IMR-90 (cell line): ENCODE measurements around the gene DACH1. TPM values are rescaled to one million over a fixed set of nuclear protein-coding genes. Genes with fewer than 3 reads are reported as not detected.
A peak's percentile ranks its signal among the peaks of the same experiment; 100 is the strongest.

ENCODE experiments used
- ATAC-seq: fragments of 200-7000 bp; cut with Tn5 transposase; 2 replicates; pipeline ENCODE4 v1.9.1; 2020; ENCODE audit warnings: low read depth, mild to moderate bottlenecking, moderate library complexity
- BruUV-seq: library from RNA; stranded (reverse); fragments of 400-500 nt; replicated peaks from 2 replicates; lab custom pipeline; 2021; lab: Mats Ljungman, UMichigan
- CTCF ChIA-PET: fragments of 300-600 bp; formaldehyde crosslinking; extraction: SDS; loops from one replicate; lab custom pipeline; 2021; ENCODE audit warnings: antibody characterized with exemption; lab: Yijun Ruan, JAX
- POLR2A ChIA-PET: fragments of 300-600 bp; sonication (Branson Sonifier 250); formaldehyde crosslinking; loops from one replicate; lab custom pipeline; 2022; ENCODE audit warnings: antibody characterized with exemption; ENCODE audit not compliant: unreplicated experiment; lab: Charles Lee
- DNase-seq: peaks from one replicate; pipeline ENCODE4 v3.0.0; 2013
- H2AFZ ChIP-seq: replicated peaks from 2 replicates; pipeline ENCODE3; 2013; ENCODE audit warnings: low read length, mild to moderate bottlenecking; ENCODE audit not compliant: poor library complexity
- H2AK5ac ChIP-seq: 2 replicates; pipeline ENCODE4 v1.6.1; 2013; ENCODE audit warnings: low read depth, low read length, inconsistent platforms
- H2AK9ac ChIP-seq: replicated peaks from 2 replicates; pipeline ENCODE3; 2013; ENCODE audit warnings: mild to moderate bottlenecking, low read depth, low read length, moderate library complexity; ENCODE audit not compliant: poor library complexity
- H2BK120ac ChIP-seq: 2 replicates; pipeline ENCODE4 v1.6.1; 2013; ENCODE audit warnings: low read depth, low read length, inconsistent platforms
- H2BK15ac ChIP-seq: 3 replicates; pipeline ENCODE4 v1.6.1; 2013; ENCODE audit warnings: low read depth, low read length, inconsistent platforms
- H2BK20ac ChIP-seq: 2 replicates; pipeline ENCODE4 v1.6.1; 2013; ENCODE audit warnings: low read depth, mild to moderate bottlenecking, inconsistent platforms, low read length, moderate library complexity
- H2BK5ac ChIP-seq: 2 replicates; pipeline ENCODE4 v1.6.1; 2013; ENCODE audit warnings: mild to moderate bottlenecking, low read depth, low read length, inconsistent platforms; ENCODE audit not compliant: poor library complexity, severe bottlenecking
- H3K14ac ChIP-seq: replicated peaks from 2 replicates; pipeline ENCODE4 v1.6.1; 2013; ENCODE audit warnings: low read depth, low read length, inconsistent platforms
- H3K18ac ChIP-seq: 2 replicates; pipeline ENCODE4 v1.6.1; 2013; ENCODE audit warnings: low read depth, low read length, control low read depth
- H3K23ac ChIP-seq: 2 replicates; pipeline ENCODE4 v1.6.1; 2013; ENCODE audit warnings: low read depth, low read length, inconsistent platforms
- H3K27ac ChIP-seq: 2 replicates; pipeline ENCODE4 v1.5.1; 2013; ENCODE audit warnings: mild to moderate bottlenecking, control low read depth, low read length; ENCODE audit not compliant: insufficient read depth
- H3K27me3 ChIP-seq: 2 replicates; pipeline ENCODE4 v1.6.1; 2013; ENCODE audit warnings: low read length; ENCODE audit not compliant: control insufficient read depth, insufficient read depth
- H3K36me3 ChIP-seq: 2 replicates; pipeline ENCODE4 v1.6.1; 2013; ENCODE audit warnings: low read length, mixed read lengths; ENCODE audit not compliant: control insufficient read depth, insufficient read depth
- H3K4ac ChIP-seq: 2 replicates; pipeline ENCODE4 v1.6.1; 2013; ENCODE audit warnings: low read depth, low read length, inconsistent platforms
- H3K4me1 ChIP-seq: 2 replicates; pipeline ENCODE4 v1.6.1; 2013; ENCODE audit warnings: low read length, mixed read lengths; ENCODE audit not compliant: control insufficient read depth, insufficient read depth
- H3K4me2 ChIP-seq: 2 replicates; pipeline ENCODE4 v1.6.1; 2013; ENCODE audit warnings: low read depth, mild to moderate bottlenecking, control low read depth, low read length, moderate library complexity
- H3K4me3 ChIP-seq: 2 replicates; pipeline ENCODE4 v1.5.1; 2013; ENCODE audit warnings: low read depth, mild to moderate bottlenecking, control low read depth, low read length, moderate library complexity; ENCODE audit not compliant: insufficient read depth
- H3K56ac ChIP-seq: 2 replicates; pipeline ENCODE4 v1.6.1; 2013; ENCODE audit warnings: low read length, inconsistent platforms; ENCODE audit not compliant: insufficient read depth; ENCODE audit errors: extremely low read depth
- H3K79me1 ChIP-seq, 2 experiments: 2 replicates each; pipeline ENCODE4 v1.6.1; 2013; ENCODE audit warnings: low read length in 2 of 2, inconsistent platforms in 1 of 2, low read depth in 1 of 2
- H3K9ac ChIP-seq: 2 replicates; pipeline ENCODE4 v1.6.1; 2013; ENCODE audit warnings: low read depth, low read length, control low read depth
- H3K9me1 ChIP-seq: 2 replicates; pipeline ENCODE4 v1.6.1; 2013; ENCODE audit warnings: low read length, inconsistent platforms; ENCODE audit not compliant: insufficient read depth
- H3K9me3 ChIP-seq: 2 replicates; pipeline ENCODE4 v1.6.1; 2013; ENCODE audit warnings: low read length; ENCODE audit not compliant: control insufficient read depth, insufficient read depth
- H4K20me1 ChIP-seq: 2 replicates; pipeline ENCODE4 v1.6.1; 2013; ENCODE audit warnings: low read length, inconsistent platforms; ENCODE audit not compliant: insufficient read depth
- H4K5ac ChIP-seq: 2 replicates; pipeline ENCODE4 v1.6.1; 2013; ENCODE audit warnings: mild to moderate bottlenecking, low read depth, low read length, control low read depth
- H4K8ac ChIP-seq, 2 experiments: 2 replicates each; pipeline ENCODE4 v1.6.1; 2013; ENCODE audit warnings: low read depth in 2 of 2, low read length in 2 of 2, control low read depth in 1 of 2, inconsistent platforms in 1 of 2
- H4K91ac ChIP-seq: 2 replicates; pipeline ENCODE4 v1.6.1; 2013; ENCODE audit warnings: low read depth, low read length, inconsistent platforms; ENCODE audit not compliant: insufficient read depth
- BHLHE40 ChIP-seq: fragments of 150-350 bp; IDR thresholded peaks from 2 replicates; pipeline ENCODE4 v1.6.1; 2016; ENCODE audit warnings: mild to moderate bottlenecking, low read depth, low read length
- CEBPB ChIP-seq: IDR thresholded peaks from 2 replicates; pipeline ENCODE4 v1.6.1; 2012; ENCODE audit warnings: low read depth, low read length, improper control_type of control experiment
- CTCF ChIP-seq: conservative IDR thresholded peaks from 2 replicates; pipeline ENCODE4 v1.5.1; 2012; ENCODE audit warnings: mild to moderate bottlenecking, low read depth, low read length, improper control_type of control experiment
- FOS ChIP-seq: fragments of 150-350 bp; IDR thresholded peaks from 2 replicates; pipeline ENCODE4 v1.6.1; 2016; ENCODE audit warnings: low read depth, low read length
- MAFK ChIP-seq: IDR thresholded peaks from 2 replicates; pipeline ENCODE4 v1.6.1; 2012; ENCODE audit warnings: low read depth, low read length, improper control_type of control experiment
- NFE2L2 ChIP-seq: fragments of 150-350 bp; IDR thresholded peaks from 2 replicates; pipeline ENCODE4 v1.6.1; 2016; ENCODE audit warnings: low read depth, mild to moderate bottlenecking, low read length
- POLR2A ChIP-seq: IDR thresholded peaks from 2 replicates; pipeline ENCODE4 v1.6.1; 2012; ENCODE audit warnings: mild to moderate bottlenecking, low read depth, low read length
- RFX5 ChIP-seq: IDR thresholded peaks from 2 replicates; pipeline ENCODE4 v1.8.0; 2012; ENCODE audit warnings: low read depth, mild to moderate bottlenecking, low read length, moderate library complexity
- SMC3 ChIP-seq: fragments of 150-350 bp; IDR thresholded peaks from 2 replicates; pipeline ENCODE4 v1.6.1; 2016; ENCODE audit warnings: low read depth, mild to moderate bottlenecking, antibody characterized with exemption, low read length, moderate library complexity
- WGBS, 2 experiments: methylation state at CpG; one replicate each; pipeline versions ENCODE4 v1.1.5 to v1.1.7; 2013; ENCODE audit warnings: missing lambda C conversion rate in 2 of 2; ENCODE audit not compliant: insufficient read length in 1 of 2; ENCODE audit errors: extremely low coverage in 2 of 2; 5-methylcytosine and 5-hydroxymethylcytosine counted together
- dilution Hi-C: fragments of 300-500 bp; cut with HindIII; formaldehyde crosslinking; loops from one replicate; pipeline ENCODE4 v1.14.3; 2018; ENCODE audit warnings: low sequenced_read_pairs; ENCODE audit not compliant: unreplicated experiment
- in situ Hi-C: fragments of 300-500 bp; cut with MboI; formaldehyde crosslinking; loops from 3 replicates; pipeline ENCODE4 v1.14.3; 2019; ENCODE audit warnings: low sequenced_read_pairs, inconsistent platforms, mixed read lengths
- intact Hi-C: fragments of 100-400 bp; cut with micrococcal nuclease; formaldehyde crosslinking; loops from 2 replicates; pipeline ENCODE4 v1.10.0; 2022
- polyA plus RNA-seq, 3 experiments: library from polyadenylated mRNA; depleted of rRNA; stranded (reverse); fragments of >200 nt; gene quantifications; 2 replicates each; pipeline ENCODE4 v1.2.3, GENCODE V29; 2012; ENCODE audit warnings: low replicate concordance in 1 of 3
- total RNA-seq: library from RNA; depleted of rRNA; stranded (reverse); fragments of >200 nt; gene quantifications from 2 replicates; pipeline ENCODE4 v1.2.3, GENCODE V29; 2012
- TF ChIP-seq, protein P1 (sequence below): fragments of 150-350 bp; IDR thresholded peaks from 2 replicates; pipeline ENCODE4 v1.6.1; 2016; ENCODE audit warnings: low read depth, mild to moderate bottlenecking, low read length, moderate library complexity, borderline replicate concordance

Gene DACH1
- total and polyA plus RNA-seq, 2 of the 4 experiments (the other 2 are of a cell fraction): not detected

DNA sequence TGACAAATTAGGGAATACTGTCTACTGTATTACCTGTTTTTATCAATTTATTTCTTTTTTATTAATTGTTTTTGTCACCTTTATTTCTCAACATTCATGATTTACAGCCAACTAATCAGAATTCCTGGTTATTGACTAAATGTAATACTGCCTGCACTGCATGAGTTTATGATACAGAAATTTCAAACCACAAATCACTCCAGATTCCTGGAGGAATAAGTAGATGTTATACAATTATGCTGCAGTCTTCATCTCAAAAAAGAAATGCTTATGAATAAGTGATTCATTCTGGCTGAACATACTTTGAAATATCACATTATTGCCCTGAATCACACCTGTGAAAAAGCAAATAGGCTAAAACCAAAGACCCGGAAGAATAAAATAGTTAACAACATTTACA lies 249.7 kb downstream of the DACH1 start:
- 0 out of 2 replicates have a peak, but pooled peaks cover 2% of the 10 kb centered on the region for H3K9me3 ChIP-seq
- H3K9ac ChIP-seq: no peak overlapping the region
- no peak overlapping the region for H2AFZ ChIP-seq
- H3K4me2 ChIP-seq: no peak overlapping the region
- POLR2A ChIA-PET: no interaction called here
- H3K18ac ChIP-seq: no peak overlapping the region
- no peak overlapping the region for H2BK5ac ChIP-seq
- no peak overlapping the region for H2BK20ac ChIP-seq
- no peak overlapping the region for H3K56ac ChIP-seq
- no peak overlapping the region for H2BK15ac ChIP-seq
- ATAC-seq (no peak), DNase-seq (peak; percentile 19)
- WGBS, 2 experiments: no CpG with 5 or more reads among the region's 1 CpG
- H4K91ac ChIP-seq: no peak overlapping the region
- no peaks in the 10 kb centered on the region for H3K9me1 ChIP-seq
- H3K36me3 ChIP-seq: no peaks in the 10 kb centered on the region
- H4K8ac ChIP-seq: no peak overlapping the region
- H3K4me1 ChIP-seq: no peaks in the 10 kb centered on the region
- intact Hi-C loops (no loop called here), dilution Hi-C loops (no loop called here), in situ Hi-C loops (no loop called here)
- no peak overlapping the region for H2AK9ac ChIP-seq
- no peak overlapping the region for H3K14ac ChIP-seq
- H3K23ac ChIP-seq: no peak overlapping the region
- no TSS peak for BruUV-seq
- CTCF ChIA-PET: interaction anchor here (0.6 kb wide), 1 partner anchor 89 kb away, joined by 3 read pairs; no protein-coding TSS in a partner anchor
- no peak overlapping the region for H2AK5ac ChIP-seq
- H3K27ac ChIP-seq: no peak overlapping the region
- no peaks in the 10 kb centered on the region for H4K20me1 ChIP-seq
- H3K4ac ChIP-seq: no peak overlapping the region
- TF ChIP-seq POLR2A (no peak), CEBPB (no peak), BHLHE40 (no peak), RFX5 (no peak), FOS (no peak), NFE2L2 (no peak), CTCF (no peak), SMC3 (no peak), MAFK (no peak)
- TF ChIP-seq, protein P1, sequence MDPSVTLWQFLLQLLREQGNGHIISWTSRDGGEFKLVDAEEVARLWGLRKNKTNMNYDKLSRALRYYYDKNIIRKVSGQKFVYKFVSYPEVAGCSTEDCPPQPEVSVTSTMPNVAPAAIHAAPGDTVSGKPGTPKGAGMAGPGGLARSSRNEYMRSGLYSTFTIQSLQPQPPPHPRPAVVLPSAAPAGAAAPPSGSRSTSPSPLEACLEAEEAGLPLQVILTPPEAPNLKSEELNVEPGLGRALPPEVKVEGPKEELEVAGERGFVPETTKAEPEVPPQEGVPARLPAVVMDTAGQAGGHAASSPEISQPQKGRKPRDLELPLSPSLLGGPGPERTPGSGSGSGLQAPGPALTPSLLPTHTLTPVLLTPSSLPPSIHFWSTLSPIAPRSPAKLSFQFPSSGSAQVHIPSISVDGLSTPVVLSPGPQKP: no peak
- H3K27me3 ChIP-seq: no peaks in the 10 kb centered on the region
- no peak overlapping the region for H3K4me3 ChIP-seq
- no peak overlapping the region for H2BK120ac ChIP-seq
- no peak overlapping the region for H4K5ac ChIP-seq
- no peaks in the 10 kb centered on the region for H3K79me1 ChIP-seq
